GM19395 (cell line): ENCODE data around the gene ATP5F1B.

ENCODE experiments used
- ATAC-seq: cut with Tn5 transposase; IDR thresholded peaks from one replicate; pipeline ENCODE4 v1.9.1; 2021; ENCODE audit warnings: mild to moderate bottlenecking, moderate library complexity; ENCODE audit not compliant: unreplicated experiment

The ATP5F1B gene

GRCh38 chr12:56645717-56646446 lies at the start of gene ATP5F1B:
Gene ATP5F1B, minus strand, starts transcription at chr12:56645984. Its CDS starts 21 bp downstream, at chr12:56645963.
- ATAC-seq: peak; percentile 99

- no peak for ATAC-seq
Measured at GRCh38 chr12:56694161-56694560, 48.4 kb upstream of the ATP5F1B start.

GRCh38 chr12:56688846-56689109 lies 43.0 kb upstream of the ATP5F1B start:
- no peak for ATAC-seq

GRCh38 chr12:56688129-56688845 lies 42.5 kb upstream of the ATP5F1B start, which contains the start of gene PTGES3:
Gene PTGES3, minus strand, starts transcription at chr12:56688284. Its CDS starts 285 bp downstream, at chr12:56687999.
- peak; percentile 69 for ATAC-seq

GRCh38 chr12:56687223-56688128 lies 41.7 kb upstream of the ATP5F1B start:
- peak; percentile 16 for ATAC-seq

GRCh38 chr12:56684745-56685359 lies 39.1 kb upstream of the ATP5F1B start:
- no peak for ATAC-seq

GRCh38 chr12:56682323-56682722 lies 36.5 kb upstream of the ATP5F1B start:
- ATAC-seq: no peak

GRCh38 chr12:56679883-56680575 lies 34.2 kb upstream of the ATP5F1B start:
- ATAC-seq: no peak

- ATAC-seq: no peak
Measured at GRCh38 chr12:56678852-56679251, 33.1 kb upstream of the ATP5F1B start.

- ATAC-seq: no peak
Measured at GRCh38 chr12:56677680-56678079, 31.9 kb upstream of the ATP5F1B start.

GRCh38 chr12:56676851-56677580 lies 31.2 kb upstream of the ATP5F1B start:
- ATAC-seq: no peak

GRCh38 chr12:56671608-56672007 lies 25.8 kb upstream of the ATP5F1B start:
- no peak for ATAC-seq

GRCh38 chr12:56670836-56671235 lies 25.1 kb upstream of the ATP5F1B start:
- ATAC-seq: no peak

GRCh38 chr12:56668197-56668457 lies 22.3 kb upstream of the ATP5F1B start:
- ATAC-seq: no peak

- no peak for ATAC-seq
Measured at GRCh38 chr12:56661979-56662638, 16.3 kb upstream of the ATP5F1B start.

GRCh38 chr12:56661560-56661959 lies 15.8 kb upstream of the ATP5F1B start:
- no peak for ATAC-seq

GRCh38 chr12:56658921-56659320 lies 13.1 kb upstream of the ATP5F1B start:
- no peak for ATAC-seq

- no peak for ATAC-seq
Measured at GRCh38 chr12:56657416-56658379, 11.9 kb upstream of the ATP5F1B start.
